Non-pigmented ciliary epithelial cell (primary cell): ENCODE results near the gene ITPR2.

Experiments
- DNase-seq: peaks from one replicate; pipeline ENCODE4 v3.0.0-alpha.2; 2010; ENCODE audit warnings: low read depth

The ITPR2 gene

GRCh38 chr12:26821212-26821701 is 11.7 kb downstream of the ITPR2 start:
- no peak for DNase-seq

GRCh38 chr12:26818636-26819035 is 14.4 kb downstream of the ITPR2 start:
- DNase-seq = no peak

- no peak for DNase-seq
These were observed 14.8 kb downstream of the ITPR2 start for GRCh38 chr12:26818201-26818600.

- no peak for DNase-seq
These were observed 15.8 kb downstream of the ITPR2 start for GRCh38 chr12:26817183-26817591.

- no peak for DNase-seq
These were observed 19.2 kb downstream of the ITPR2 start for GRCh38 chr12:26813812-26814211.

GRCh38 chr12:26810330-26810729 is 22.7 kb downstream of the ITPR2 start:
- no peak for DNase-seq

GRCh38 chr12:26809611-26810285 is 23.2 kb downstream of the ITPR2 start:
- DNase-seq = no peak

- DNase-seq = no peak
These were observed 24.1 kb downstream of the ITPR2 start for GRCh38 chr12:26808766-26809476.

- DNase-seq = no peak
These were observed 25.7 kb downstream of the ITPR2 start for GRCh38 chr12:26807292-26807691.

- DNase-seq = no peak
These were observed 26.4 kb downstream of the ITPR2 start for GRCh38 chr12:26806556-26806955.

- no peak for DNase-seq
These were observed 27.5 kb downstream of the ITPR2 start for GRCh38 chr12:26805401-26805971.

- no peak for DNase-seq
These were observed 29.4 kb downstream of the ITPR2 start for GRCh38 chr12:26803552-26803951.

GRCh38 chr12:26801486-26801885 is 31.5 kb downstream of the ITPR2 start:
- DNase-seq = no peak

- no peak for DNase-seq
These were observed 32.1 kb downstream of the ITPR2 start for GRCh38 chr12:26800858-26801257.

GRCh38 chr12:26800347-26800746 is 32.6 kb downstream of the ITPR2 start:
- DNase-seq = no peak

GRCh38 chr12:26799741-26800140 is 33.3 kb downstream of the ITPR2 start:
- no peak for DNase-seq

- DNase-seq = no peak
These were observed 34.4 kb downstream of the ITPR2 start for GRCh38 chr12:26798640-26799039.

GRCh38 chr12:26798023-26798422 is 35.0 kb downstream of the ITPR2 start:
- no peak for DNase-seq

- no peak for DNase-seq
These were observed 37.1 kb downstream of the ITPR2 start for GRCh38 chr12:26795910-26796309.

GRCh38 chr12:26791301-26791791 is 41.6 kb downstream of the ITPR2 start:
- no peak for DNase-seq

GRCh38 chr12:26790645-26790994 is 42.4 kb downstream of the ITPR2 start:
- no peak for DNase-seq

GRCh38 chr12:26789731-26790644 is 43.0 kb downstream of the ITPR2 start:
- DNase-seq = no peak
